Gastroesophageal sphincter (tissue), 3 donors: ENCODE data around the gene FLRT2.

ENCODE experiments used
- CTCF ChIP-seq, 4 experiments: fragments of 200-600 bp in 2 of 4; fragments of 450-650 bp in 2 of 4; sonication (generic) in 1 of 4; IDR thresholded peaks; one replicate each; pipeline ENCODE4 v1.5.1; 2017 to 2019; ENCODE audit warnings: antibody characterized with exemption in 4 of 4, mild to moderate bottlenecking in 2 of 4, moderate library complexity in 2 of 4
- EP300 ChIP-seq: sonication (generic); formaldehyde crosslinking; IDR thresholded peaks from one replicate; pipeline ENCODE4 v1.6.1; 2017; ENCODE audit warnings: antibody characterized with exemption, mild to moderate bottlenecking
- POLR2A ChIP-seq, 2 donors: fragments of 450-650 bp; IDR thresholded peaks; one replicate each; pipeline ENCODE4 v1.6.1; 2017; ENCODE audit warnings: antibody characterized with exemption in 2 of 2, mild to moderate bottlenecking in 2 of 2, moderate library complexity in 1 of 2
- POLR2AphosphoS5 ChIP-seq: sonication (generic); formaldehyde crosslinking; IDR thresholded peaks from one replicate; pipeline ENCODE4 v1.6.1; 2017; ENCODE audit warnings: antibody characterized with exemption

- TF ChIP-seq CTCF (IDR thresholded peaks at IDR 0.05), result no peak
- no peak for TF ChIP-seq POLR2AphosphoS5
- TF ChIP-seq POLR2A (IDR thresholded peaks at IDR 0.05), result no peak
- TF ChIP-seq EP300, result no peak
Observed at GRCh38 chr14:85604021-85604420, 74.1 kb downstream of the FLRT2 start.
